ENCODE results near the gene WDR38.

Gene WDR38

GRCh38 chr9:124858330-124859046 lies 5.2 kb downstream of the WDR38 start:
- DNase-seq (ENCODE audit: low read depth), result no peak

- DNase-seq (ENCODE audit: low read depth), result no peak
These were observed 6.7 kb downstream of the WDR38 start for GRCh38 chr9:124859803-124860581.

- DNase-seq (ENCODE audit: low read depth), result no peak
These were observed 7.5 kb downstream of the WDR38 start for GRCh38 chr9:124860582-124861341.

GRCh38 chr9:124861342-124862229 lies 8.3 kb downstream of the WDR38 start, which contains the start of the genes ARPC5L and RPL35:
Gene ARPC5L, plus strand, starts transcription at chr9:124862130. Its CDS starts 7,161 bp downstream, at chr9:124869291.
Gene RPL35, minus strand, starts transcription at chr9:124861957. Its CDS starts 45 bp downstream, at chr9:124861912.
- peak; percentile 77 for DNase-seq (ENCODE audit: low read depth)

- DNase-seq (ENCODE audit: low read depth), result no peak
These were observed 10.2 kb downstream of the WDR38 start for GRCh38 chr9:124863371-124863871.

- DNase-seq (ENCODE audit: low read depth), result no peak
These were observed 15.5 kb downstream of the WDR38 start for GRCh38 chr9:124868511-124869465.

GRCh38 chr9:124869466-124869985 lies 16.3 kb downstream of the WDR38 start:
- DNase-seq (ENCODE audit: low read depth), result no peak

- DNase-seq (ENCODE audit: low read depth), result no peak
These were observed 16.8 kb downstream of the WDR38 start for GRCh38 chr9:124869986-124870560.

GRCh38 chr9:124870723-124871122 lies 17.5 kb downstream of the WDR38 start:
- no peak for DNase-seq (ENCODE audit: low read depth)

- DNase-seq (ENCODE audit: low read depth), result no peak
These were observed 17.9 kb downstream of the WDR38 start for GRCh38 chr9:124871156-124871561.

GRCh38 chr9:124873664-124874063 lies 20.4 kb downstream of the WDR38 start:
- no peak for DNase-seq (ENCODE audit: low read depth)

- no peak for DNase-seq (ENCODE audit: low read depth)
These were observed 22.2 kb downstream of the WDR38 start for GRCh38 chr9:124875501-124875900.

- no peak for DNase-seq (ENCODE audit: low read depth)
These were observed 23.9 kb downstream of the WDR38 start for GRCh38 chr9:124877021-124877782.

- DNase-seq (ENCODE audit: low read depth), result no peak
These were observed 24.8 kb downstream of the WDR38 start for GRCh38 chr9:124878021-124878420.

- DNase-seq (ENCODE audit: low read depth), result no peak
These were observed 25.3 kb downstream of the WDR38 start for GRCh38 chr9:124878518-124878917.

- DNase-seq (ENCODE audit: low read depth), result no peak
These were observed 26.0 kb downstream of the WDR38 start for GRCh38 chr9:124879226-124879625.

- no peak for DNase-seq (ENCODE audit: low read depth)
These were observed 27.2 kb downstream of the WDR38 start for GRCh38 chr9:124880501-124880900.

- no peak for DNase-seq (ENCODE audit: low read depth)
These were observed 28.0 kb downstream of the WDR38 start for GRCh38 chr9:124881138-124881743.
